Measurements from ENCODE around the gene ERC1.

Gene ERC1

GRCh38 chr12:1108276-1108675, 117.3 kb downstream of the ERC1 start:
- H3K79me2 ChIP-seq (ENCODE audit: low read length): peaks cover 14% of the 10 kb centered on the region
- H3K36me3 ChIP-seq (replicated peaks; ENCODE audit: insufficient read depth, low read length): no peaks in the 10 kb centered on the region; the same call in 1 of the 2 replicates
- no peaks in the 10 kb centered on the region for H3K27me3 ChIP-seq (replicated peaks; ENCODE audit: insufficient read depth, low read length)
- H4K20me1 ChIP-seq (ENCODE audit: insufficient read depth, low read length): peaks cover 10% of the 10 kb centered on the region; the same call in 1 of the 2 replicates
- no peaks in the 10 kb centered on the region for H3K9me2 ChIP-seq (replicated peaks; ENCODE audit: insufficient read depth, low read length)
- no peaks in the 10 kb centered on the region for H3K9me3 ChIP-seq (replicated peaks; ENCODE audit: insufficient read depth, low read length)
- no peak overlapping the region for H2AFZ ChIP-seq (ENCODE audit: low read length)
- peaks cover 14% of the 10 kb centered on the region for H3K4me1 ChIP-seq (ENCODE audit: low read length)
- TF ChIP-seq CTCF (IDR thresholded peaks at IDR 0.05; ENCODE audit: low read length) (no peak), EZH2 (optimal IDR thresholded peaks at IDR 0.05; ENCODE audit: low read depth, low read length) (no peak), EZH2phosphoT487 (IDR thresholded peaks at IDR 0.05; ENCODE audit: low read length) (no peak)
- H3K4me3 ChIP-seq (ENCODE audit: low read length): no peak overlapping the region
- H3F3A ChIP-seq (ENCODE audit: insufficient read depth, low read length): peaks cover 4% of the 10 kb centered on the region; the same call in 1 of the 2 replicates
- H3K9ac ChIP-seq (ENCODE audit: low read length): no peak overlapping the region
- no peak overlapping the region for H3K27ac ChIP-seq (ENCODE audit: low read length)
- H3K4me2 ChIP-seq (ENCODE audit: low read depth, low read length): no peak overlapping the region
- peak; percentile 44 for DNase-seq

- TF ChIP-seq EZH2phosphoT487 (IDR thresholded peaks at IDR 0.05; ENCODE audit: low read length) (no peak), CTCF (IDR thresholded peaks at IDR 0.05; ENCODE audit: low read length) (no peak), EZH2 (optimal IDR thresholded peaks at IDR 0.05; ENCODE audit: low read depth, low read length) (no peak)
- Histone ChIP-seq H3K36me3 (replicated peaks; ENCODE audit: insufficient read depth, low read length) (no peaks in the 10 kb centered on the region; the same call in 1 of the 2 replicates), H3K4me2 (ENCODE audit: low read depth, low read length) (no peak overlapping the region), H4K20me1 (ENCODE audit: insufficient read depth, low read length) (no peaks in the 10 kb centered on the region), H3K9me2 (replicated peaks; ENCODE audit: insufficient read depth, low read length) (no peaks in the 10 kb centered on the region), H3K9ac (ENCODE audit: low read length) (no peak overlapping the region), H3K27me3 (replicated peaks; ENCODE audit: insufficient read depth, low read length) (no peaks in the 10 kb centered on the region), H2AFZ (ENCODE audit: low read length) (no peak overlapping the region), H3K4me1 (ENCODE audit: low read length) (no peaks in the 10 kb centered on the region), H3K27ac (ENCODE audit: low read length) (no peak overlapping the region), H3K4me3 (ENCODE audit: low read length) (no peak overlapping the region), H3K9me3 (replicated peaks; ENCODE audit: insufficient read depth, low read length) (no peaks in the 10 kb centered on the region), H3F3A (ENCODE audit: insufficient read depth, low read length) (no peaks in the 10 kb centered on the region; the same call in 1 of the 2 replicates), H3K79me2 (ENCODE audit: low read length) (no peaks in the 10 kb centered on the region)
- DNase-seq: no peak
Observed at GRCh38 chr12:1115484-1116231, 124.6 kb downstream of the ERC1 start.

GRCh38 chr12:1117371-1117770, 126.3 kb downstream of the ERC1 start:
- H3K79me2 ChIP-seq (ENCODE audit: low read length): no peaks in the 10 kb centered on the region
- no peak overlapping the region for H3K27ac ChIP-seq (ENCODE audit: low read length)
- no peak for DNase-seq
- H3K36me3 ChIP-seq (replicated peaks; ENCODE audit: insufficient read depth, low read length): no peaks in the 10 kb centered on the region; the same call in 1 of the 2 replicates
- no peak overlapping the region for H3K4me3 ChIP-seq (ENCODE audit: low read length)
- no peak overlapping the region for H3K9ac ChIP-seq (ENCODE audit: low read length)
- TF ChIP-seq CTCF (IDR thresholded peaks at IDR 0.05; ENCODE audit: low read length) (no peak), EZH2phosphoT487 (IDR thresholded peaks at IDR 0.05; ENCODE audit: low read length) (no peak), EZH2 (optimal IDR thresholded peaks at IDR 0.05; ENCODE audit: low read depth, low read length) (no peak)
- no peaks in the 10 kb centered on the region for H3K9me3 ChIP-seq (replicated peaks; ENCODE audit: insufficient read depth, low read length)
- no peak overlapping the region for H2AFZ ChIP-seq (ENCODE audit: low read length)
- no peaks in the 10 kb centered on the region for H3K4me1 ChIP-seq (ENCODE audit: low read length)
- no peaks in the 10 kb centered on the region; the same call in 1 of the 2 replicates for H3F3A ChIP-seq (ENCODE audit: insufficient read depth, low read length)
- H3K4me2 ChIP-seq (ENCODE audit: low read depth, low read length): no peak overlapping the region
- no peaks in the 10 kb centered on the region for H4K20me1 ChIP-seq (ENCODE audit: insufficient read depth, low read length)
- H3K9me2 ChIP-seq (replicated peaks; ENCODE audit: insufficient read depth, low read length): no peaks in the 10 kb centered on the region
- H3K27me3 ChIP-seq (replicated peaks; ENCODE audit: insufficient read depth, low read length): no peaks in the 10 kb centered on the region

Measured in MM.1S (cell line).